GM19328 (cell line): ENCODE results near the gene ZNF587B.
A peak's percentile ranks its signal among the peaks of the same experiment; 100 is the strongest.
"Not testable (repeated sequence)": the region's sequence is repeated elsewhere in the genome, so short reads cannot be mapped to it uniquely, and the experiment has no call there.

ENCODE experiments used
- ATAC-seq: cut with Tn5 transposase; IDR thresholded peaks from one replicate; pipeline ENCODE4 v1.9.1; 2021; ENCODE audit warnings: mild to moderate bottlenecking, moderate library complexity; ENCODE audit not compliant: unreplicated experiment

ZNF587B gene

DNA sequence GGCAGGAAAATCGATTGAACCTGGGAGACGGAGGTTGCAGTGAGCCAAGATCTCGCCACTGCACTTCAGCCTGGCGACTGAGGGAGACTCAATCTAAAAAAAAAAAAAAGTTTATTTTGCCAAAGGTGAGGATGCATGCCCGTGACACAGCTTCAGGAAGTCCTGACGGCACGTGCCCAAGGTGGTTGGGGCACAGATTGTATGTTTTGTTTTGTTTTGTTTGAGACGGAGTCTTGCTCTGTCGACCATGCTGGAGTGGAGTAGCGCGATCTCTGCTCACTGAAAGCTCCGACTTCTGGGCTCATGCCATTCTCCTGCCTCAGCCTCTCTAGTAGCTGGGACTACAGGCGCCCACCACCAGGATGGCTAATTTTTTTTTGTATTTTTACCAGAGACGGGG is 12.1 kb upstream of the ZNF587B start:
- no peak for ATAC-seq

DNA sequence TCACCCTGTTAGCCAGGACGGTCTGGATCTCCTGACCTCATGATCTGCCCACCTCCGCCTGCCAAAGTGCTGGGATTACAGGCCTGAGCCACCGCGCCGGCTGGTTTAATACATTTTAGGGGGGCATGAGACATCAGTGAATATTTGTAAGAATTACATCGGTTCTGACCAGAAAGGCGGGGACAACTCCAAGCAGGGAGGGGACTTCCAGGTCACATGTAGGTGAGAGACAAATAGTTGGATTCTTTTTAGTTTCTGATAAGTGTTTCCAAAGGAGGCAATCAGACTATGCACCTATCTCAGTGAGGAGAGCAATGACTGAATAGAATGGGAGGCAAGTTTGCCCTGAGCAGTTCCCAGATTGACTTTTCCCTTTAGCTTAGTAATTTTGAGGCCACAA is 11.7 kb upstream of the ZNF587B start:
- no peak for ATAC-seq

DNA sequence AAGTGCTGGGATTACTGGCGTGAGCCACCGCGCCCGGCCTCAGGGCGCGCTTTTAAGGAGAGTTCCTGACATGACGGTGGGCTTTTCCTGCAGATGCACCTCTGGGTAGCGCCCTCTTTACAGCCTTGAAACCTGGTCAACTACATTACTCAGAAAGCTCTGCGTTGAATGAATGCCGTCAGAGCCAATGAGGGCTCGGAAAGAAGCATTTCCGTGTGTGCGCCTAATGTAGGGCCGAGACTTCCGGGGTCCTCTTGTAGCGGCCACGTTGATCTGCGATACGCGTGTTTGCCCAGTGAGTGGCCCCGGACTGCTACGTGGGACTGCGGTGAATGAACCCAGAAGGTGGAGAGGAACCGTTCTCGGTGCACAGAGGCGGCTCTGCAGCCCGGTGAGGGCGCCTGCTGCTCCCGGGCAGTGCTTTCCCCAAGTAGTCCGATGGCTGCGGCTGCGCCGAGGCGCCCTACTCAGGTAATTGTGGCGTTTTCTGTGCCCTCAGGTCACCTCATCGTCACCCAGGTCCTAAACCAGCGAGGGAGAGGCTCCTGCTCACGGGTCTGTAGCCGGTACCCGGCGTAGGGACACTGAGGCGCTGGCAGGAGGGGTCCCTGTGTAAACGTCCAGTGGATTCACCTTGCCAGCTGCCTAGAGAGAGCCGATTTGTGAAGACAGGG is 10.5 kb upstream of the ZNF587B start:
- ATAC-seq, result peak; percentile 84

DNA sequence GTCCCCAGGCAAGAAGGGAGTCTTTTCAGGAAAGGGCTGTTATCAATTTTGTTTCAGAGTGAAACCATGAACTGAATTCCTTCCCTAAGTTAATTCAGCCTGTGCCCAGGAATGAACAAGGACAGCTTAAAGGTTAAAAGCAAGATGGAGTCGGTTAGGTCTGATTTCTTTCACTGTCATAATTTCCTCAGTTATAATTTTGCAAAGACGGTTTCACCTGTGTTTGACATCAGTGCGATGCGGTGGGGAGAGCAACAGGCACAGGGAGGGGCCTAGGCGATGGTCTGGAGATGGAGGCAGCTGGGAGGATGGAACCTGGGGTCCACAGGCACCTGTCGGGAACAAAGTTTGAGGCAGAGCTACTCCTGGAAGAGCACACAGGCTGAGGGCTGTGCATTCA is 9.5 kb upstream of the ZNF587B start:
- ATAC-seq, result no peak

- not testable (repeated sequence) for ATAC-seq
Measured at GRCh38 chr19:57821095-57821494, 9.0 kb upstream of the ZNF587B start.

DNA sequence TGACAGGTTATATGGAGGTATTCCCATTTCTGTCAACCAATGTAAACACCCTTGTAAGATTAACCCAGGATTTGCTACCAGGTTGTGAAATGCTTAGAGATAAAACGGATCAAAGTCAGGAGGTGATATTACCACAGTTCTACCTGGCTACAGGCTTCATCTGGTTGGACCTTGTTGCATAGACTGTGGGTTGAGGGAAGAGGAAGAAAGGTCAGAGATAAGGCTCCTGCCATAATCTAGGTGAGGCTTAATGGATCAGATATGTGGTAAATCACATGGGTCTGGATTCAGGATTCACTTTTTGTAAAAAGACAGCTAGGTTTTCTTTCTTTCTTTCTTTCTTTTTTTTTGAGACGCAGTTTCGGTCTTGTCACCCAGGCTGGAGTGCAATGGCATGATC is 8.6 kb upstream of the ZNF587B start:
- ATAC-seq, result not testable (repeated sequence)

GRCh38 chr19:57823155-57823554 is 6.9 kb upstream of the ZNF587B start:
- ATAC-seq, result not testable (repeated sequence)

- ATAC-seq, result not testable (repeated sequence)
Measured at GRCh38 chr19:57823608-57824007, 6.5 kb upstream of the ZNF587B start.

DNA sequence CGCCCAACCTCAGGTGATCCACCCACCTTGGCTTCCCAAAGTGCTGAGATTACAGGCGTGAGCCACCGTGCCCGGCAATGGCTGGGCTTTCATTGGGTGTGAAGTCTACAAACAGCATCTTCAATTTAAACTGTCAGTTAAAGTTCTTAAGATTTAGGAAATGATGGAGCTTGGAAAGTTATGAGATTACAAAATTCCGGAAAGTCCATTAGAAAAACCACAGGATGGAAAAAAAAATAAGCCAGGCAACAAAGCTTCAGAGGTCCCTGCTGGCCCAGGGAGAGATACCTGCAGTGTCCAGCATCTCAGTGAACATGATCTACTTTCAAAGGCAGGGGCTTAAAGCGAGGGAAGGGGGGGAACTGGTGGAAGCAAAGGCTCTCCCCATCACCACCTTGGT is 4.6 kb upstream of the ZNF587B start:
- ATAC-seq, result no peak

GRCh38 chr19:57829316-57829715 is 783 bp upstream of the ZNF587B start:
- ATAC-seq, result no peak

DNA sequence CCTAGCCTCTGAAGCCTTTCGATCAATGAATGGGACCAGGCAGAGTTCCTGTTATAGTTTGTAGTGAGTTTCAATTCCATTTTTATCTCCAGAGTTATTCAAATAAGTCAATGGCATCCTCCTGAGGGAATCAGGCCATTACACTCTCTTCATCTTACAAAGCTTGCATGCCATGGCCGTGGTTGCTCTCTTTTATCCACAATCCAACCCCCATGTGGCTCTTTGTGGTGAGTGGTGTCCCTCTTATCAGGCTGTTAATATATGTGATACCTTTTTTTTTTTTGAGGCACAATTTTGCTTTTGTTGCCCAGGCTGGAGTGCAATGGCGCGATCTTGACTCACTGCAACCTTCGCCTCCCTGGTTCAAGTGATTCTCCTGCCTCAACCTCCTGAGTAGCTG is 6.9 kb downstream of the ZNF587B start:
- not testable (repeated sequence) for ATAC-seq

GRCh38 chr19:57838622-57839191 is 8.6 kb downstream of the ZNF587B start:
- ATAC-seq, result not testable (repeated sequence)

- no peak for ATAC-seq
Measured at GRCh38 chr19:57841122-57841763, 11.1 kb downstream of the ZNF587B start.

DNA sequence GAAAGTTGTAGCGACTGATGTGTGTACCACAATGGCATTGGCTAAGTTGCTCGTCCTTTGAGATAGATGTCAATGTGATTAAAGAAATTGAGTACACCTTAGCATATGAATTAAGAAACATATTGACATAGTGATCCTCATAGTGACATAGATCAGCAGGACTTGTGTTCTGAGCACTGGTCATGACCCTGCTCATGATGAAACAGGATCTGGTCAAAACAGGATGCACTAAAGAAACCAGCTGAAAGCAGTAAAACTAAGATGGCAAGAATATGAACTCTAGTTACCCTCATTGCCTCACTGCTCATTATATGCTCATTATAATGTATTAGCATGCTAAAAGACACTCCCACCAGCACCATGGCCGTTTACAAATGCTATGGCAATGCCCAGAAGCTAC is 17.1 kb downstream of the ZNF587B start:
- not testable (repeated sequence) for ATAC-seq

GRCh38 chr19:57849162-57849665 is 19.1 kb downstream of the ZNF587B start:
- ATAC-seq, result peak; percentile 26

- peak; percentile 91 for ATAC-seq
Measured at GRCh38 chr19:57849666-57850473, 19.8 kb downstream of the ZNF587B start, which contains the start of gene ZNF587. Gene ZNF587 (plus strand): TSS chr19:57849859. CDS start chr19:57850039, 180 bp downstream.

GRCh38 chr19:57850553-57851017 is 20.5 kb downstream of the ZNF587B start:
- ATAC-seq, result no peak

- ATAC-seq, result not testable (repeated sequence)
Measured at GRCh38 chr19:57851812-57852603, 21.9 kb downstream of the ZNF587B start.

GRCh38 chr19:57854117-57854516 is 24.0 kb downstream of the ZNF587B start:
- not testable (repeated sequence) for ATAC-seq

DNA sequence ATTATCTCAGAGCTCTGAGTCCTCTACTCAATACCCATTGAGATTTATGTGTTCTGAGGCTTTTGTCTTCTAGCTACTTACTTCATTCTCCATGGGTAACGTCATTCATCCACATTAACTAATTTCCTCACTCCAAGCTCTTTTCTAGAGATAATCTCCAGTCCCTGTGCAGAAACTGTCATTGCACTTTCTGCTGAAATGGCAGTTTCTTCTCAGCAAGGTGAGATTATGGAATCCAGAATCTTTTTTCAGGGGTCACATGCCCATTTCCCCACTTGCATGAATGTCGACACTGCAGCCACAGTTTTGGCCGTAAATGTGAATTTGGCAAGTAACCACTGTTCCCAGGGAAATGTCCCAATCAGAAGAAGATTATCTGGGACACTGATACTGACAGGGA is 32.3 kb downstream of the ZNF587B start:
- not testable (repeated sequence) for ATAC-seq
